ENCODE results near the gene SERTAD1.
A peak's percentile ranks its signal among the peaks of the same experiment; 100 is the strongest.

GRCh38 chr19:40443131-40443999 lies 17.6 kb upstream of the SERTAD1 start:
- TF ChIP-seq CTCF (IDR thresholded peaks at IDR 0.05) (no peak), POLR2A (IDR thresholded peaks at IDR 0.05) (peak in 1 of 4 donors; percentile 32), EP300 (IDR thresholded peaks at IDR 0.05) (peak; percentile 40)
